K562 (cell line): Measurements from ENCODE around the gene SPATA31C1. TPM values are rescaled to one million over a fixed set of nuclear protein-coding genes. Genes with fewer than 3 reads are reported as not detected.

ENCODE experiments used
- FOXJ3 ChIP-seq: sonication (generic); formaldehyde crosslinking; IDR thresholded peaks from 2 replicates; pipeline ENCODE4 v1.4.0; 2020; ENCODE audit warnings: mild to moderate bottlenecking, missing genetic modification reagents
- FOXK1 ChIP-seq: sonication (generic); formaldehyde crosslinking; IDR thresholded peaks from 2 replicates; pipeline ENCODE4 v1.8.0; 2022; ENCODE audit warnings: missing genetic modification reagents, mild to moderate bottlenecking, borderline replicate concordance
- HOXB6 ChIP-seq: fragments of 250-450 bp; sonication (Bioruptor Pico); IDR thresholded peaks from 2 replicates; pipeline ENCODE4 v1.5.1; 2022; ENCODE audit warnings: mild to moderate bottlenecking, borderline replicate concordance
- L3MBTL2 ChIP-seq: fragments of 450-650 bp; IDR thresholded peaks from 2 replicates; pipeline ENCODE4 v1.6.1; 2016; ENCODE audit warnings: mild to moderate bottlenecking, moderate library complexity
- MAFG ChIP-seq: fragments of 450-650 bp; conservative IDR thresholded peaks from 2 replicates; pipeline ENCODE4 v1.6.1; 2016; ENCODE audit warnings: missing genetic modification characterization, missing compliant biosample characterization
- MAZ ChIP-seq, 2 experiments: fragments of 450-650 bp in 1 of 2; sonication (generic) in 1 of 2; formaldehyde crosslinking; IDR thresholded peaks in 1 of 2; conservative IDR thresholded peaks in 1 of 2; 2 replicates each; pipeline versions ENCODE4 v1.4.0 to v1.5.0; 2020; ENCODE audit warnings: mild to moderate bottlenecking in 1 of 2, missing genetic modification reagents in 1 of 2
- POLR2AphosphoS2 ChIP-seq: IDR thresholded peaks from 2 replicates; pipeline ENCODE4 v1.6.1; 2012; ENCODE audit warnings: low read length, improper control_type of control experiment
- RBM17 ChIP-seq: fragments of 200-400 bp; formaldehyde crosslinking; IDR thresholded peaks from 2 replicates; pipeline ENCODE4 v1.6.1; 2017; ENCODE audit warnings: low read depth, mild to moderate bottlenecking, low read length, borderline replicate concordance
- RBM22 ChIP-seq: fragments of 200-400 bp; formaldehyde crosslinking; IDR thresholded peaks from 2 replicates; pipeline ENCODE4 v1.6.1; 2018; ENCODE audit warnings: low read length, low read depth; ENCODE audit not compliant: poor library complexity, severe bottlenecking
- RBM34 ChIP-seq: fragments of 200-400 bp; formaldehyde crosslinking; IDR thresholded peaks from 2 replicates; pipeline ENCODE4 v1.6.1; 2018; ENCODE audit warnings: low read length, borderline replicate concordance; ENCODE audit not compliant: insufficient read depth
- ZBTB7A ChIP-seq: IDR thresholded peaks from 2 replicates; pipeline ENCODE4 v1.6.1; 2011; ENCODE audit warnings: low read depth, mild to moderate bottlenecking, low read length, moderate library complexity, borderline replicate concordance; ENCODE audit not compliant: control insufficient read depth
- ZC3H4 ChIP-seq: sonication (generic); formaldehyde crosslinking; IDR thresholded peaks from 2 replicates; pipeline ENCODE4 v1.9.0; 2021; ENCODE audit warnings: missing genetic modification reagents, borderline replicate concordance
- ZNF316 ChIP-seq: fragments of 450-650 bp; IDR thresholded peaks from 2 replicates; pipeline ENCODE4 v1.6.1; 2016
- ZNF347 ChIP-seq: fragments of 450-650 bp; formaldehyde crosslinking; IDR thresholded peaks from 2 replicates; pipeline ENCODE4 v1.4.0; 2020; ENCODE audit warnings: low read depth, mild to moderate bottlenecking, moderate library complexity
- polyA plus RNA-seq, 8 experiments: library from polyadenylated mRNA; depleted of rRNA in 4 of 8; stranded (reverse) in 5 of 8; unstranded in 3 of 8; fragments of >200 nt; fragmentation: Nextera tagmentation in 2 of 8; fragmentation: Illumina TruSeq in 1 of 8; extraction: Ambion mirVana in 2 of 8; extraction: Trizol in 1 of 8; gene quantifications; 2 replicates each; pipeline versions ENCODE4 v1.2.1 to v1.2.3, GENCODE V29; 2011 to 2014; ENCODE audit warnings: inconsistent platforms in 1 of 8, missing spikeins in 1 of 8
- total RNA-seq, 7 experiments: library from RNA; depleted of rRNA in 6 of 7; stranded (reverse); fragments of >200 nt in 6 of 7; fragmentation: Illumina TruSeq in 2 of 7; extraction: Trizol in 2 of 7; gene quantifications; 2 replicates each; pipeline versions ENCODE4 v1.2.1 to v1.2.3, GENCODE V29; 2011 to 2021; ENCODE audit warnings: low replicate concordance in 1 of 7
- TF ChIP-seq, protein P1 (sequence below): fragments of 450-650 bp; IDR thresholded peaks from 2 replicates; pipeline ENCODE4 v1.6.1; 2016; ENCODE audit warnings: low read depth
- TF ChIP-seq, protein P2 (sequence below): fragments of 450-650 bp; formaldehyde crosslinking; IDR thresholded peaks from 2 replicates; pipeline ENCODE4 v1.4.0; 2020; ENCODE audit warnings: mild to moderate bottlenecking, moderate library complexity

The SPATA31C1 gene
- total and polyA plus RNA-seq, 9 of the 15 experiments (the other 6 are each of a cell fraction or from before 2014, with no cell fraction given), result 0.03 to 0.15 (median 0.05) TPM; not detected in 3

DNA sequence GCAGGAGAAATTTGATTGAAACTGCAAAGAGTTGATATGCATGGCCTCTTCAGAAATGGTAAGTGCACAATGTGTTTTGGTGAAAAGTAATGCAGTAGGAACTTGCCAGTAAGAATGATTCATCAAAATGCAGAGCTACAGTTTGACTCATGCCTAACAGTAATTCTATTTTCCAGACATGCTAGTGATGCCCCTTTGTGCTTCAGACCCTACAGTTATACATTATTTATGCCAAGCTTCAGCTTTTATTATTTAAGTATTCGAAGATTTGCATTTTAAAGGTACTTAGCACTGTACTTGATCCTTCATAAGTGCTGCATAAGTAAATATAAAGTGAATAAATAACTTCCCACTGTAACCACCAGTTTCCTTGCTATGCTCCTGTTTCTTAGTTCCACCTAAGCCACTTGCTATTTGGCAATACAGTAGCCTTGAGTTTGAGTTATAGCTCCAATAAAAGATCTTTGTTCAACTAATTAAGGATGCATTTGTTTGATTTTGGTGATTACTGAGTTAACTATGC lies 38.7 kb upstream of the SPATA31C1 start (continued):
- TF ChIP-seq, protein P1, sequence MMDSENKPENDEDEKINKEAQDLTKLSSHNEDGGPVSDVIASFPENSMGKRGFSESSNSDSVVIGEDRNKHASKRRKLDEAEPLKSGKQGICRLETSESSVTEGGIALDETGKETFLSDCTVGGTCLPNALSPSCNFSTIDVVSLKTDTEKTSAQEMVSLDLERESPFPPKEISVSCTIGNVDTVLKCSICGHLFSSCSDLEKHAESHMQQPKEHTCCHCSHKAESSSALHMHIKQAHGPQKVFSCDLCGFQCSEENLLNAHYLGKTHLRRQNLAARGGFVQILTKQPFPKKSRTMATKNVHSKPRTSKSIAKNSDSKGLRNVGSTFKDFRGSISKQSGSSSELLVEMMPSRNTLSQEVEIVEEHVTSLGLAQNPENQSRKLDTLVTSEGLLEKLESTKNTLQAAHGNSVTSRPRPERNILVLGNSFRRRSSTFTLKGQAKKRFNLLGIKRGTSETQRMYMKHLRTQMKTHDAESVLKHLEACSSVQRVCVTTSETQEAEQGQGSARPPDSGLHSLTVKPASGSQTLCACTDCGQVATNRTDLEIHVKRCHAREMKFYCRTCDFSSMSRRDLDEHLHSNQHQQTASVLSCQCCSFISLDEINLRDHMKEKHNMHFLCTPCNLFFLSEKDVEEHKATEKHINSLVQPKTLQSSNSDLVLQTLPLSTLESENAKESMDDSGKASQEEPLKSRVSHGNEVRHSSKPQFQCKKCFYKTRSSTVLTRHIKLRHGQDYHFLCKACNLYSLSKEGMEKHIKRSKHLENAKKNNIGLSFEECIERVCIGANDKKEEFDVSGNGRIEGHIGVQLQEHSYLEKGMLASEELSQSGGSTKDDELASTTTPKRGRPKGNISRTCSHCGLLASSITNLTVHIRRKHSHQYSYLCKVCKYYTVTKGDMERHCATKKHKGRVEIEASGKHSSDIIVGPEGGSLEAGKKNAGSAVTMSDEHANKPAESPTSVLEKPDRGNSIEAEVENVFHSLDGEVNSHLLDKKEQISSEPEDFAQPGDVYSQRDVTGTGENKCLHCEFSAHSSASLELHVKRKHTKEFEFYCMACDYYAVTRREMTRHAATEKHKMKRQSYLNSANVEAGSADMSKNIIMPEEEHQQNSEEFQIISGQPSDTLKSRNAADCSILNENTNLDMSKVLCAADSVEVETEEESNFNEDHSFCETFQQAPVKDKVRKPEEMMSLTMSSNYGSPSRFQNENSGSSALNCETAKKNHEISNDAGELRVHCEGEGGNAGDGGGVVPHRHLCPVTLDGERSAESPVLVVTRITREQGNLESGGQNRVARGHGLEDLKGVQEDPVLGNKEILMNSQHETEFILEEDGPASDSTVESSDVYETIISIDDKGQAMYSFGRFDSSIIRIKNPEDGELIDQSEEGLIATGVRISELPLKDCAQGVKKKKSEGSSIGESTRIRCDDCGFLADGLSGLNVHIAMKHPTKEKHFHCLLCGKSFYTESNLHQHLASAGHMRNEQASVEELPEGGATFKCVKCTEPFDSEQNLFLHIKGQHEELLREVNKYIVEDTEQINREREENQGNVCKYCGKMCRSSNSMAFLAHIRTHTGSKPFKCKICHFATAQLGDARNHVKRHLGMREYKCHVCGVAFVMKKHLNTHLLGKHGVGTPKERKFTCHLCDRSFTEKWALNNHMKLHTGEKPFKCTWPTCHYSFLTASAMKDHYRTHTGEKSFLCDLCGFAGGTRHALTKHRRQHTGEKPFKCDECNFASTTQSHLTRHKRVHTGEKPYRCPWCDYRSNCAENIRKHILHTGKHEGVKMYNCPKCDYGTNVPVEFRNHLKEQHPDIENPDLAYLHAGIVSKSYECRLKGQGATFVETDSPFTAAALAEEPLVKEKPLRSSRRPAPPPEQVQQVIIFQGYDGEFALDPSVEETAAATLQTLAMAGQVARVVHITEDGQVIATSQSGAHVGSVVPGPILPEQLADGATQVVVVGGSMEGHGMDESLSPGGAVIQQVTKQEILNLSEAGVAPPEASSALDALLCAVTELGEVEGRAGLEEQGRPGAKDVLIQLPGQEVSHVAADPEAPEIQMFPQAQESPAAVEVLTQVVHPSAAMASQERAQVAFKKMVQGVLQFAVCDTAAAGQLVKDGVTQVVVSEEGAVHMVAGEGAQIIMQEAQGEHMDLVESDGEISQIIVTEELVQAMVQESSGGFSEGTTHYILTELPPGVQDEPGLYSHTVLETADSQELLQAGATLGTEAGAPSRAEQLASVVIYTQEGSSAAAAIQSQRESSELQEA, result no peak
- TF ChIP-seq ZBTB7A (no peak), ZC3H4 (CRISPR knock-in tag) (no peak), MAZ (CRISPR knock-in tag; conservative IDR thresholded peaks at IDR 0.05 in 1 of 2, IDR thresholded peaks at IDR 0.05 in 1 of 2) (no peak), RBM17 (no peak), MAFG (tag) (peak; percentile 79), FOXK1 (no peak), ZNF316 (peak; percentile 78), ZNF347 (CRISPR knock-in tag) (no peak), RBM22 (no peak), RBM34 (no peak), L3MBTL2 (no peak), FOXJ3 (CRISPR knock-in tag) (no peak), POLR2AphosphoS2 (no peak), HOXB6 (CRISPR knock-in tag) (no peak)
- TF ChIP-seq, protein P2, sequence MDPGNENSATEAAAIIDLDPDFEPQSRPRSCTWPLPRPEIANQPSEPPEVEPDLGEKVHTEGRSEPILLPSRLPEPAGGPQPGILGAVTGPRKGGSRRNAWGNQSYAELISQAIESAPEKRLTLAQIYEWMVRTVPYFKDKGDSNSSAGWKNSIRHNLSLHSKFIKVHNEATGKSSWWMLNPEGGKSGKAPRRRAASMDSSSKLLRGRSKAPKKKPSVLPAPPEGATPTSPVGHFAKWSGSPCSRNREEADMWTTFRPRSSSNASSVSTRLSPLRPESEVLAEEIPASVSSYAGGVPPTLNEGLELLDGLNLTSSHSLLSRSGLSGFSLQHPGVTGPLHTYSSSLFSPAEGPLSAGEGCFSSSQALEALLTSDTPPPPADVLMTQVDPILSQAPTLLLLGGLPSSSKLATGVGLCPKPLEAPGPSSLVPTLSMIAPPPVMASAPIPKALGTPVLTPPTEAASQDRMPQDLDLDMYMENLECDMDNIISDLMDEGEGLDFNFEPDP (CRISPR knock-in tag), result no peak
